Ovary (tissue), 3 donors: ENCODE results near the gene UQCC5.

ENCODE experiments used
- EP300 ChIP-seq: sonication (generic); formaldehyde crosslinking; IDR thresholded peaks from one replicate; pipeline ENCODE4 v1.6.1; 2017; ENCODE audit warnings: antibody characterized with exemption
- POLR2A ChIP-seq: fragments of 450-650 bp; IDR thresholded peaks from one replicate; pipeline ENCODE4 v1.6.1; 2017; ENCODE audit warnings: antibody characterized with exemption, mild to moderate bottlenecking, moderate library complexity
- TF ChIP-seq, protein P1 (sequence below), 3 donors: fragments of 450-650 bp in 2 of 3; fragments of 200-600 bp in 1 of 3; IDR thresholded peaks; one replicate each; pipeline versions ENCODE4 v1.5.1 to v1.8.0; 2016 to 2022; ENCODE audit warnings: antibody characterized with exemption in 3 of 3, mild to moderate bottlenecking in 1 of 3
- donor health status: DM: no; HTN: no; CAD: no.

DNA sequence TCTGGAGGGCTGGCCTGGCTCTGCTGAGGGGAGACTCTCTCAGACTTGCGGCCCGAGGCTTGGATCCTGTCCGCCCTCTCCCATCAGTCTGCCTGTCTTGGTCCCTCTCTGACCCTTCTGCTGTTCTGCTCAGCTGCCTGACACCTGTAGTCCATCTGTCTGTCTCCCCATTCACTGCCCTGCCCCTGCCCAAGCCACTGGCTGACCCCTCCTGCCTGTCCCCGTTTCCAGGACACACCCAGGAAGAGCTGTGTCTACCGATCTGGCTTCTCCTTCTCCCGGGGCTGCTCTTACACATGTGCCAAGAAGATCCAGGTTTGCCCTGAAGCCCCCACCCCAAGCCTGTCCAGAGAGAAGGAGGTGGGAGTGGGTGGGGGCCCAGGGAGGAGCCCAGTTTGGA, 21.2 kb upstream of the UQCC5 start:
- TF ChIP-seq, protein P1, sequence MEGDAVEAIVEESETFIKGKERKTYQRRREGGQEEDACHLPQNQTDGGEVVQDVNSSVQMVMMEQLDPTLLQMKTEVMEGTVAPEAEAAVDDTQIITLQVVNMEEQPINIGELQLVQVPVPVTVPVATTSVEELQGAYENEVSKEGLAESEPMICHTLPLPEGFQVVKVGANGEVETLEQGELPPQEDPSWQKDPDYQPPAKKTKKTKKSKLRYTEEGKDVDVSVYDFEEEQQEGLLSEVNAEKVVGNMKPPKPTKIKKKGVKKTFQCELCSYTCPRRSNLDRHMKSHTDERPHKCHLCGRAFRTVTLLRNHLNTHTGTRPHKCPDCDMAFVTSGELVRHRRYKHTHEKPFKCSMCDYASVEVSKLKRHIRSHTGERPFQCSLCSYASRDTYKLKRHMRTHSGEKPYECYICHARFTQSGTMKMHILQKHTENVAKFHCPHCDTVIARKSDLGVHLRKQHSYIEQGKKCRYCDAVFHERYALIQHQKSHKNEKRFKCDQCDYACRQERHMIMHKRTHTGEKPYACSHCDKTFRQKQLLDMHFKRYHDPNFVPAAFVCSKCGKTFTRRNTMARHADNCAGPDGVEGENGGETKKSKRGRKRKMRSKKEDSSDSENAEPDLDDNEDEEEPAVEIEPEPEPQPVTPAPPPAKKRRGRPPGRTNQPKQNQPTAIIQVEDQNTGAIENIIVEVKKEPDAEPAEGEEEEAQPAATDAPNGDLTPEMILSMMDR (IDR thresholded peaks at IDR 0.05), result no peak
- TF ChIP-seq POLR2A, result no peak
- TF ChIP-seq EP300, result no peak
